ENCODE data around the gene FXR2. TPM values are rescaled to one million over a fixed set of nuclear protein-coding genes. Genes with fewer than 3 reads are reported as not detected.

Gene FXR2
- total and polyA plus RNA-seq, 9 of the 15 experiments (the other 6 are each of a cell fraction or from before 2014, with no cell fraction given): 2.0 to 49.3 (median 24.5) TPM

- ChIA-PET POLR2A (interaction anchor here (0.9 to 2.8 kb wide), 4 partner anchors 13 to 99 kb away, joined by 3 to 24 read pairs (median 6); partner anchors contain the start of genes TP53 and WRAP53), CTCF (ENCODE audit: low intra/inter-chr PET ratio) (no interaction called here)
- H3K36me3 ChIP-seq (ENCODE audit: control insufficient read depth, insufficient read depth, low read length): peaks cover 56% of the 10 kb centered on the region
- DNase-seq (ENCODE audit: extremely low read depth in 1 of 4, low spot score in 3 of 4): peak in 2 of 4 experiments; percentile 75 to 82
- 38% methylated on average over 11 of the region's 12 CpGs for WGBS (ENCODE audit: insufficient coverage, low coverage, missing lambda C conversion rate)
- peak; percentile 54 for FAIRE-seq
- no peaks in the 10 kb centered on the region for H3K9me1 ChIP-seq (ENCODE audit: control insufficient read depth, insufficient read depth, low read length)
- peaks cover 36 to 60% of the 10 kb centered on the region in 2 experiments for H3K4me1 ChIP-seq (replicated peaks in 1 of 2; ENCODE audit: control insufficient read depth in 2 of 2, insufficient read depth in 2 of 2, low read length in 2 of 2)
- H2AFZ ChIP-seq (ENCODE audit: low read depth, low read length): no peak overlapping the region
- in situ Hi-C loops (cut with MboI) (no loop called here), intact Hi-C loops (cut with micrococcal nuclease) (loop anchor here (5.0 kb wide), 1 partner anchor 100 kb away; the partner anchor contains the start of genes TP53 and WRAP53)
- H3K9me3 ChIP-seq (replicated peaks; ENCODE audit: control insufficient read depth, insufficient read depth, low read depth, low read length): no peaks in the 10 kb centered on the region
- H3K9ac ChIP-seq (ENCODE audit: insufficient read depth in 1 of 2, low read depth in 2 of 2, low read length in 2 of 2): peak overlapping the region; percentile 53 to 86
- peaks cover 56% of the 10 kb centered on the region for H3K79me2 ChIP-seq (ENCODE audit: control insufficient read depth, insufficient read depth, low read length)
- BruUV-seq (replicated peaks): TSS peak; percentile 21
- ATAC-seq: peak; percentile 39
- no peaks in the 10 kb centered on the region for H4K20me1 ChIP-seq (replicated peaks; ENCODE audit: control insufficient read depth, insufficient read depth, low read length)
- H3K27me3 ChIP-seq (ENCODE audit: control insufficient read depth in 2 of 2, insufficient read depth in 2 of 2, low read length in 2 of 2): no peaks in the 10 kb centered on the region
- H3K27ac ChIP-seq (ENCODE audit: extremely low read depth, low read depth, low read length): peak overlapping the region; percentile 71
- H3K4me3 ChIP-seq: peak overlapping the region; percentile 18; the same call in 1 of the 2 replicates
- H3K4me2 ChIP-seq (ENCODE audit: insufficient read depth, low read length): peak overlapping the region; percentile 63
- TF ChIP-seq TCF3 (CRISPR knock-in tag; IDR thresholded peaks at IDR 0.05): 0 out of 2 replicates have a peak, but pooled peaks have one; percentile 9
- no peak for TF ChIP-seq ZNF695 (CRISPR knock-in tag; IDR thresholded peaks at IDR 0.05)
- TF ChIP-seq ZNF232 (CRISPR knock-in tag; IDR thresholded peaks at IDR 0.05): no peak
- TF ChIP-seq SREBF1 (IDR thresholded peaks at IDR 0.05; ENCODE audit: borderline replicate concordance, low read depth, low read length): no peak
- TF ChIP-seq NEUROD1 (IDR thresholded peaks at IDR 0.05; ENCODE audit: borderline replicate concordance, low read depth, low read length, partially characterized antibody): peak; percentile 20
- TF ChIP-seq TFAP4 (CRISPR knock-in tag; IDR thresholded peaks at IDR 0.05; ENCODE audit: borderline replicate concordance): peak; percentile 17; the same call in 1 of the 2 replicates
- TF ChIP-seq ATF6 (CRISPR knock-in tag; IDR thresholded peaks at IDR 0.05): no peak
- TF ChIP-seq ATF1 (CRISPR knock-in tag; IDR thresholded peaks at IDR 0.05): no peak
- no peak for TF ChIP-seq ATF1 (tag; IDR thresholded peaks at IDR 0.05)
- no peak for TF ChIP-seq ZNF354B (CRISPR knock-in tag; IDR thresholded peaks at IDR 0.05)
- no peak for TF ChIP-seq TCFL5 (CRISPR knock-in tag; conservative IDR thresholded peaks at IDR 0.05)
- no peak for TF ChIP-seq BACH1 (tag; IDR thresholded peaks at IDR 0.05)
- no peak for TF ChIP-seq MITF (IDR thresholded peaks at IDR 0.05)
- peak; percentile 17 to 30; a peak in 1 of 4 replicates for TF ChIP-seq MNT (conservative IDR thresholded peaks at IDR 0.05)
- TF ChIP-seq BCOR (IDR thresholded peaks at IDR 0.05): no peak
- no peak for TF ChIP-seq NR3C1 (CRISPR knock-in tag; IDR thresholded peaks at IDR 0.05)
- no peak for TF ChIP-seq GATAD2B (IDR thresholded peaks at IDR 0.05; ENCODE audit: borderline replicate concordance)
Observed at GRCh38 chr17:7587420-7588151, 27.1 kb downstream of the FXR2 start.

Measured in K562 (cell line).